NCI-H187 (cell line): ENCODE results near the gene ORAI3.

ENCODE experiments used
- DNase-seq, 2 experiments: peaks; one replicate each; lab custom pipeline; 2025; lab: John Stamatoyannopoulos, UW

ORAI3 gene

GRCh38 chr16:30992276-30992780 lies 43.5 kb downstream of the ORAI3 start:
- DNase-seq = no peak

DNA sequence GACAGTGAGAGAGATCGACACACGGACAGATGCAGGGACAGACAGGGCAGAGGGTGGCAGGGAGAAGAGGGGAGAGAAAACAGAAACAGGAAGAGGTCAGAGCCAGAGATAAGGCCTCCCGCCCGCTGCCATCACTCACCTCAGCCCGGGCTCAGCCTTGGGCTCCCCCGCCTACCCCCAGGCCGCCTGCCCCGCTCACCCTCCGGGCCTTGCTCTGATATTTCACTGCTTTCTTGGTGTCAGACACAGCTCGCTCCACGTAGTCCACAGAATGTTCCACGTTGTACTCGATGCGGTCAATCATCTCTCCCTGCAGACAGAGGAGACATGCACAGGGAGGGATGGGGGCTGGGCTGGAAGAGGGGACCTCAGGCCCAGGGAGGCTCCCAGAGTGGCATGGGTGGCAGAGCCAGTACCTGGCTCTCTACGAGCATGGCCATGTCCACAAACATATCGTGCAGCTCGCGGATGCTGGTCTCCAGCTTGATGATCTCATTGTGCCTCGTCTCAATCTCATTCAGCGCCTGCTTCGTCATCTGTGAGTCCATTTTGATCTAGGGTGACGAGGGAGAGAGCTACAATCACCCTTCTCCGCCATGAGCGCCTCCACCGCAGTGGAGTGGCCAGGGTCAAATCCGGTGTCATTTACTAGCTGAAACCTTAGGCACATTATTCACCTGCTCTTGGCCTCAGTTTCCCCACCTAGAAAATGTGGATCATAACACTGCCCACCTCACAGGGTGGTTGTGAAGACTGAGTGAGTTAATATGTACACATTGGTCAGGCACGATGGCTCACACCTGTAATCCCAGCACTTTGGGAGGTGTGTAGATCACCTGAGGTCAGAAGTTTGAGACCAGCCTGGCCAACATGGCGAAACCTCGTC lies 44.3 kb downstream of the ORAI3 start:
- no peak for DNase-seq

- no peak for DNase-seq
Observed at GRCh38 chr16:30995927-30996323, 47.1 kb downstream of the ORAI3 start.

DNA sequence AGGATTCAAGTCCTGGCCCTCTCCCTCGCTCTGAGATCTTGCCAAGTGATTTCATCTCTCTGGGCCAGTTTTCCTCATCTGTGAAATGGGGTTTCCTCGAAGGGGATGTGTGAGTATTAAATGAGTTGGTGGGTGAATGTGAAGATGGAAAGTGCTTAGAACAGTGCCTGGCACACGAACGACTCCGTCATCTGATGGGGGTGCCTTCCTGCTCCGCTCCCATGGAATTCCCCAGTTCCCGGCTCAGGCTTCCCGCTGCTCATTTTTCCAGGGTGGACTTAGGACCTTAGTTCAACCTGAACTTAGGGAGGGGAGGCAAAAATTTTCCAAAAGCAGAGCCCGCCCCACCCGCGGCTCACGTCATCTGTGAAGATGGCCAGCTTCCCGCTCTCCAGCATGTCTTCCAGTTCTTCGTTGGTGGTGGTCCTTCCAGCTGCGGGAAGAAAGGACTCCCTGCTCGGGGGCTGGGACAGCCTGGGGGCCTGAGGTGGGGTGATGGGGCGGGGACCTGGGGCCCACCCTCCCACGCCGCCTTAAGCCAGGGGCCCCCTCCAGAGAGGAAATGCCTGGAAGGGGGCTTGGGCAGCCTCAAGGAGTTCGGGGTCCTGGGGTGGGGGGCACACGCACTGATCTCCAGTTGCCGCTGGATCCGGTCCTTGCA lies 47.6 kb downstream of the ORAI3 start:
- no peak for DNase-seq

GRCh38 chr16:30996985-30997724 lies 48.3 kb downstream of the ORAI3 start:
- DNase-seq = no peak

DNA sequence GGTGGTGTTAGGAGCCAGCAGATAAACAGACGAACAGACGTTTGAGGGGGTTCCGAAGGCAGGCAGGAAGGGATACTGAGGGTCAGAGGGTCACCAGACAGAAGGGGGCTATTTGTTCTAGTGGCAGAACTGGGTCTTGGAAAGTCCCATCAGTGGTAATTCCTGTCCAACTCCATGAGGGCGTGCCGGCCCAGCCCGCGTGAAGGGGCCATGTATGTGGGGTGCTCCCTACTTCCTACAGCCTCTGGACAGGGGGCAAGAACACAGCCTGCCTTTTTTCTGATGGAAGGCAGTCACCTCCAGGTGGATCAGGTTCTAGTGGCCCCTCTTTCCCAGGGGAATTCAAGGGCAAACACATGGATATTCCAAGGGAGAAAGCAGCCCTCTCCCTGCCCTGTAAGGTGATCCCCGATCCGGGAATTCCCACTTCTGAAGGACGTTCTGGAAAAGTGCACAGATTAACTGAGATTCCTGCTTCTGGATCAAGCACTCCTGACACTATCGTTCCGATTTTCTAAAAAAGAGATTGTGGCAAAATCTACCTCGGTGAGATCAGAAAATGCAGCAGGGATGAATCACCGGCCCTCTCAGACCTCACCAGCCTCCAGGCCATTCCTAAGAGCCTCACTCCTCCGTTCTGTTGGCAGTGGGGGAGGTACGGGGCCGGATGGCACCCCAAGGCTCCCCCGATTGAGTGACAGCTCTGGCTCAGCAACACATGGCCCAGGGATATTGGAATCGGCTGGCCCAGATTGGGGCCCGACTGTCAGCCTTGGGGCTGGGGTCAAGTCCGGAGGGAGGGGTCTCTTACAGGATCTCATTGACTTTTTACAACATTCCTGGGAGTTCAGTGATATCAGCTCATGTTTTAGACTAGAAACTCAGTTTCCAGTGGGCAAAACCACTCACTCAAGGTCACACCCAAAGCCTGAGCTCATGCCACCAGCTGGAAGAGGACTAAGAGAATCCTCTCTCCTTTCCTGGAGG lies 49.1 kb downstream of the ORAI3 start:
- DNase-seq = no peak

DNA sequence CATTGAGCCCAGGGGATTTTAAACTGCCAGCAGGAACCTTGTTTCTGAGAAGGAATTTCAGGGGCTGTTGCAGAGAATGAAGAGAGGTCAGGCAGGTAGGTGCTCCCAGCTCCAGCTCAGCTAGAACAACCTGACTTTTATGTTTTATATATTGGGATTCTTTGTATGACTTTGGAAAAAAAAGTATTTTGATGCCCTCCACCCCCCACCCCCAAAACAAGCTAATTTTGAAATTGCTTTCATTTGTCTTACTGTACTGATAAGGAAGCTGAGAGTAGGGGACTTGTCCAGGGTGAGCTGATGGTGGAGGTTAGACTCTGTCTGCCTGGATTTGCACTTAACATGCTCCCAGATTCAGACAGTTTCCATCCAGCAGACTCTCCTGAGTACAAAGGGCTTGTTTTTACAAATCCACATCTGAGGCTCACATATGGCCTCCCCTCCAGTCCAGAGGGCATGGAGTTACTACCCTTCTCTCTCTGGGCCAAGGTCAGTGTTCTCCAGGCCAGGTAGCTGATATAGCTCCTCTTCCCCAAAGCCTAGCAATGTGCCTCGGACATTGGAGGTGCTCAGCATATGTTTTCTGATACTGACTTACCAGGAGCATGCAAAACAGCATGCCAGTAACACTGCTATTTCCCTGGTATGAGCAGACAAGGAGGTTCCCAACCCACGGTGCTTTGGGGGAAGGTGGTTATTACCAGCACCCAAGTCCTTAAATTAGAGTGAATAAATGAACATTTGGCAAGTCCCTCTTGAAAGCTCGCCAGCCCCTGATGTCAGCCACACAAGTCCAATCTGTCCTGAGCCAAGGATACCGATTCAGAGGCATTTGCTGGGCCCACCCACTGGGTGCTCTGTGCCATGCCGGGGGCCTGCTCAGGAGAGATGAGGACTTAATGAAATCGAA lies 50.2 kb downstream of the ORAI3 start:
- no peak for DNase-seq

DNA sequence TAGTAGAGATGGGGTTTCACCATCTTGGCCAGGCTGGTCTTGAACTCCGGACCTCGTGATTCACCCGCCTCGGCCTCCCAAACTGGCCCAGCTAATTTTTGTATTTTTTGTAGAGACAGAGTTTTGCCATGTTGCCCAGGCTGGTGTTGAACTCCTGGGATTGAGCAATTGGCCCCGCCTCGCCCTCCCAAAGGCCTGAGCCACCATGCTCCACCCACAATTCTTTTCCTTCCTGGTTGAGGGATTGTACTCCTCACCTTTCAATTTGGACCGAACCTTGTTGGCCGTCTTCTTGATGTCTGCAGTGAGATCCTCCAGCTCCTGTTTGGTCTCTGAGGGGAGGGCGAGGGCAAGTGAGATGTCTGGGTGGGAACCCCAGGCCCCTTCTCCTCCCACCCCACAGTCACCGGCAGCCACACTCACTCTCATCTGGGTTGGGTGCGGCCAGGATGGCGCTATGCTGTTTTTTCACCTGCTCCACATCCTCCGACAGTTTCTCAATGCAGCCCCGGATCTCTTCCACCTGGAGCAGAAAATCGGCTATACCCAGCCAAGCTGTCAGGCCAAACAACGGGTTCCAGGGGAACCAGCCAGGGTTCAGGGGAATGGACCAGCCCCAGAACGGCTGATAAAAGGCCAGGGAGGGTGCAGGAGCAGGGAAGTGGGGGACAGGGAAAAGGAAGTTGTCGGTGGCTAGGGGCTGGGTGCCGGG lies 52.0 kb downstream of the ORAI3 start:
- no peak for DNase-seq

DNA sequence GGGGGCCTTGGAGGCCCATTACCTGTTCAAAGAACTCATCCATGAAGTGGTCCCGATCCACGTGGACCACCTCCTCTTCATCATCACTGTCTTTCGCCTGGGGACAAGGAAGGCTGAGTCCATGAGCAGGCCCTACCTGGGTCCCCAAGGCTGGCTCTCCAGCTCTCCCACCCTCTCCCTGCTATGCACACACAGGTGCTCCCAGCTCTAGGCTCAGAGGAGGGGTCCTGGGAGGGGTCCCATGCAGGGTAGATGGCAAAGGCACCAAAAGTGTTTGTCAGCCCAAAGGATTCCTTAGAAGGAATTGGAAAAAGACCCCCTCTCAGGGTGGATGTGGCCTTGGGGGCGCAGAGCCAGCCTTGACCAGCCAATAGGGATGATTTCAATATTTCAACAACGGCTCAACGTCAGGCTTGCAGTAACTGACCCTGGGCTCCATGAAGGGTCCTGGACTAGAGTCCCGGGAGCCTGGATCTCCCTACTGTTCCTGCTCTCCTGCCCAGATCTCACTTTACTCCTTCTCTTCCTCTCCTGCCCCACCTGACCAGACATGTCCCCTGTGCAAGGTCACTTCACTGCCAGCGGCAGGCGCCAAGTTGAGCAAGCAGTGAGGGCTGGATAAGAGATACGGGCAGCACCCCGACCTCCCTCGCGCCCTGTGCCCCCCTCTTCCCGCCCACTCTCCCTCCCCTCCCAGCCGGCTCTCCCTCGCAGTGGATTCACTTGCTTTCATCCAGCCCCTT lies 52.8 kb downstream of the ORAI3 start:
- DNase-seq = no peak

DNA sequence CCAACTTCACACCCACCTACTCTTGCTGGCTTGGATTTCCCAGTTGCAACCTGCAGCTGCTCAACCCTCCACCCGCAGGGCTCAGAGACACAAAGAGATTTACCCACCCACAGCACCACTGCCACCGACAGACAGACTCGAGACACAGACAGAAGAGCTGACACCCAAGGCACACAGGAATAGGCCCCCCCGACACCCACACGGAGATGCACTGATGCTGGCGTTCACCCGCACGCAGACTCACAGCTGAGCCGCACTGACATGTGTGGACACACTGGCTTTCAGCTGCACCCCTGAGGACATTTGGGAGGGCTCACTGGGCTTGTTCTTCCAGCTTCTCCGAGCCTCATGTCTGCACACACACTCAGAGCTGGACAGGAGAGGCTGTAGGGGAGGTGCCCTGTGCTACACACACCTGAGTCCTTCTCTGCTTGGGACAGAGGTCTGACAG lies 53.4 kb downstream of the ORAI3 start:
- no peak for DNase-seq

- DNase-seq = no peak
Observed at GRCh38 chr16:31002862-31003341, 54.0 kb downstream of the ORAI3 start.

GRCh38 chr16:31003744-31004143 lies 54.9 kb downstream of the ORAI3 start:
- no peak for DNase-seq
